IPS DF 4.7 (cell line): Measurements from ENCODE around the gene FLRT2.

Experiments
- DNase-seq: peaks from one replicate; pipeline ENCODE4 v3.0.0-alpha.2; 2013; ENCODE audit warnings: low spot score; ENCODE audit errors: extremely low read depth

FLRT2 gene

DNA sequence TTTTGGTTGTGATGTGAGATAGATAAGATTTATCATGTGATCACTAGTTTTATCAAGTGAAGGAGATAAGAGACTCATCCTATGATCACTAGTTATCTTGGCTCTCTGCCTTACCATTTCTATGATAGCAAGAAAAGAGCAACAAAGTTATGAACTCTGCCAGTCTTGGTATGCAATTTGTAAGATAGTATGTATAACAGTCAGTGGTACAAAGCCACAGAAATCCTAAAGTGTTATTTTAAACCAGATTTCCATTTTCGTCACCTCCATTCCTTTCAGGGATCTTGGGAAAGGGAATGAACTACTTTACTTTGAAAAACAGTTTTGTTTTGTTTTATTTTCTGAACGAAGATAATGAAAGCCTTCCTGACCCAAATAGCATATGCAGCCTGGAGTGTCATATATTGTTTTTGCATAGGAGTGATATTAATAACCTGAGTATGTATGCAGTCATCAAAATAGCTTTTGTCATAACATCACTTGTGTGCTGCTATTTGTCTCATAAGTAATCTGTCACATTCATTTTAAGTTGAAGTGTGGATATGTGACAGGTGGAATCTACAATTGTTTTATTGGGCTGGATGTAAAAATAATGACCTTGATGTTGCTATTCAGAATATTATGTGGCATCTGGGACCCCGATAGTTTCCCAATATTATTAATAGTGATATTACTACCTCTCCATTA, 35.0 kb downstream of the FLRT2 start:
- DNase-seq, result no peak

DNA sequence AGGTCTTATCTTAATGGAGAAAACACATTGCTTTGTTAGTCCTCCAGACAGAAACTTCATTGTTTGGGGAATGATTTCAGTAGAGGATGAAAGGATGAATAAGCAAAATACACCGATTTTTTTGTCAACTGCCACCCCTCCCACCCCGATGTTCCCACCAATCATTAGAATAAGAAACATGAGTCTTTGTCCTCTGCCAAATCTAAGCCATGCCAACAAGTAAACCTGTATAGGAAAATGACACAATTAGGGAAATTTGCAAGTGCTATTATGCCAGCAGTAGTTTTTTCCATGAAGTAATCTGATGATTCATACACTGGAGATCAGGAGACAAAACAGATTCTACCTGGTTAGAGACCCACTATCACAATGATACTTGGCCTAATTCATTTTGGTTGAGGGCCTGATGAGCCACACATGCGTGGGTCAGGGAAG, 35.9 kb downstream of the FLRT2 start:
- no peak for DNase-seq

DNA sequence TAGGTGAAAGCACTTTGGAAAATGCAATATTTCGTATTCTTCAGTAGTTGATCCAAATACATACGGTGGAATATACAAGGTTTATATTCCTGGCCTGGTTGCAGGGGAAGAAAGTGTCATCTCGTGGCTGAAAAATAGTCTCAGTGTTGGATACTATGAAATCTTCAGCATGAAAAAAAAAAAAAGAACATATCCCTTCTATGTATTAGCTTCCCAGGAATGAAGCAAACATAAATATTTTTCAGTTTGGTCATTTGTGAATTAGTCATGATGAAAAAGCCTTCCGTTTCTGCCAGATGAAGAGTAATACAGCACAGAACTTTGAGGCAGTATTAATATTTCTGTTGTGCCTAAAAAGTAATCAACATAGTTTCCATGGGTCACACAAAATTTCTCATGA, 36.7 kb downstream of the FLRT2 start:
- DNase-seq, result no peak

DNA sequence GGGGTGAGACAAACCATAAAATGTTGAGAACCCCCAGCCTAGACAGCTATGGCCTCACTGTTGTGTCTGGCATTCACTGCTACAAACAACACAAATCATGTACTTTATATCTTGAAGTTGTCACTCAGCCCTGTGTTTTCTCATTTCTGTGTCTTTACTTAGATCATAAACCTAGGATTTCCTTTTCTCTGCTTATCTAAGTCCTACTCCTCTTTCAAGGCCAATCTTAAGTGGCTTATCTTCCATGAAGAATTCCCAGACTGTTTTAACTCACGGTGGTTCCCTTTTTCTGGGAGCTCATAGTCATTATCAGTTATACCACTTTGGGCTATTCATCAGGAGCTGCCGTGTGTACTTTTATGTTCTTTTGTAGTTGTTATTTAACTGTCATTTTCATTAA, 42.1 kb downstream of the FLRT2 start:
- DNase-seq, result no peak

DNA sequence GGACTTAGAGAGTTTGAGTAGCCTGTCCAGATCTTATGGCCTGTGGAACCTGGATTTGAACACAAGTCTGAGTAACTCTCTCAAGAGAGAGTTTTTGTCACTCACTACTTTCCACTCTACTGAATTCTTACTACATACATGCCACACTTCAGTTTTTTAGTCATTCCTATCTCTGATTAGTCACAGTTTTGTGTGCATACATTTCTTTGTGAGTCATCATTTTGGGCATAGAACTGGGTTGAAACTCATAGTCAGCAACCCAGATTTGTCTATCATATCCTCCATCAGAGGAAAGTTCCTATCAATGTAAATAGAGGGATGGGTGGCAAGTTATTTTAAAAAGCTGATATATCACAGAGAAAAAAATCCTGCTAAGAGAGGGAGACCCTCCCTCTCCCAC, 42.9 kb downstream of the FLRT2 start:
- no peak for DNase-seq

DNA sequence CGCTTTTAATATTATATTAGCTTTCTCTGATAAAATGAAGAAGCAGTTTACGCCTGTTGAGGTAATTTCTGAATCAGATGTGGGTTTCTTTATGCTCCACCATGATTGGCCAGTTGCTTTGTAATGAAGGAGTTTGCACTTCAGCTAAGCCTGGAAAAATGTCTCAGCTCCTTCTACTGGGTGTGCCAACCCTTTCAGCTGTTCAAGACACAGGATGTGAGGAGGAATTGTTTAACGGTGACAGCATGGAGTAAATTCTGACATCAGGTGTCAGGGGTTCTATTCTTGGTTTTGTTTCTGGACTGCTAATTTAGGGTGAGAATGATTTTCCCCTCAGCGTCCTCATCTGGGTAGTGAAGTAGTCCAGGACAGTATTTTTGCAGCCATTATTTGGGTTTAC, 43.5 kb downstream of the FLRT2 start:
- no peak for DNase-seq

DNA sequence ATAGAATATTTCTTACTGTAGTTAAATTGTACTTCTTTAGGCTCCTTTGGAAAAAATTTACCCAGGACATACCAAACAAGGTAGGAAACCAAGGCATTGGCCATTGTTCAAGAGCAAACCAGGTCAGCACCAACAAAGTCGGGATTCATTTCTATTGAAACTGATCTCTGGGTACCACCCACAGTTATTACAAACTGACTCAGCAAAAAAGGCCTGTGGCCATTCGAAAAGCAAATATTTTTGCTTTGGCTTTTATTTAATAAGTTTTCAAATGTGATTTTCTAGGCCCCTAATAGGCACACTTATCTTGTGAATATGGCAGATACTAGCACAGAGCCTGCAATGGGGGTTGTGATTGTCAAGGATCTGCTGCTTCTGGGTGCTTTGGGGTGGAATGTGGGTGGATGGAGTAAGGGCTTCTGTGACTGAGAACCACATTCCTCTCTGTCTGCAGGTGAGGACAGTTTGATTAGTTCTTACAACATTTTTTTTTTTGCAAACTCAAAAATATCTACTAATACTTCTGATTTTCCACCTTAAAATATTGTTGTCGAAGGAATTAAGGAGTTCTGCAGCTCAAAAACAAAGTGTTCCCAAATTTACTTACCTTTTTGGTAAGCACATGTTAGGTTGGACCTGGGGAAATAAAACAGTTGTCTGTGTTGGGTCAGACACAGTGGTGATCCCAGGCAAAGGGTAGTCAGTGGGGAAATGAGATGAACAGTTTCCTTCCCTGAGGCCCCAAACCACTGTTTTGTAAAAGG, 45.1 kb downstream of the FLRT2 start:
- DNase-seq, result no peak

DNA sequence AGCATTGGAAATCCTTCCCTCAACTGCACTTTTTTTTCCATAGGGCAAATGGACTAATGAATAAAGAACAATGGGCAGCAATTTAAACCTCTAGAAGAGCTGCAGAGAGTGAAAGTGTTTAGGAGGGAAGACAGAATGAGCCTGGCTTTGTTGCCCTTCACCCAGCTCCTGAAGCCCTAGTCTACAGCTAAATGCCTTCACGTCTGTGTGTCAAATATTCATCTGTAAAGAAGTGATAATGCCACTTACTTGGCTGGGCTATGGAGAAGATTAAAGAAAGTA, 45.6 kb downstream of the FLRT2 start:
- no peak for DNase-seq

DNA sequence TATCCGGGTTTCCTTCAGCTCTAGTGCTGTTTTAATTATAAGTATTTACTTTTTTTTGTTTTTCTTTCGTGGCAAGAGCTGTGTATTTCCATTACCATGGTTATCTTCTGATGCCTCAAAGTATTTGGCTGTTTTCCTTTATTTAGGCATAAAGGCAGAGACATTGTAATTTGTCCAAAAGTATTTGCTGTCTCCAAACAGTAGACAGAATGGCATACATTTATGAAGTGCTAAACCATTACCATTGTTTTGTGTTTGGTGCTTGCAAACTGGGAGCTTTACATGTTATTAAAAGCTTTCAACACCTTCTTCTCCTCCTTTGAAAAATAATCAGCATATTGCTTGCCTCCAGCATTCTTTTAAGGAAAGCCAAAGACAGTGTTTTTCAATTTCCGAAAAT, 46.3 kb downstream of the FLRT2 start:
- DNase-seq, result no peak

DNA sequence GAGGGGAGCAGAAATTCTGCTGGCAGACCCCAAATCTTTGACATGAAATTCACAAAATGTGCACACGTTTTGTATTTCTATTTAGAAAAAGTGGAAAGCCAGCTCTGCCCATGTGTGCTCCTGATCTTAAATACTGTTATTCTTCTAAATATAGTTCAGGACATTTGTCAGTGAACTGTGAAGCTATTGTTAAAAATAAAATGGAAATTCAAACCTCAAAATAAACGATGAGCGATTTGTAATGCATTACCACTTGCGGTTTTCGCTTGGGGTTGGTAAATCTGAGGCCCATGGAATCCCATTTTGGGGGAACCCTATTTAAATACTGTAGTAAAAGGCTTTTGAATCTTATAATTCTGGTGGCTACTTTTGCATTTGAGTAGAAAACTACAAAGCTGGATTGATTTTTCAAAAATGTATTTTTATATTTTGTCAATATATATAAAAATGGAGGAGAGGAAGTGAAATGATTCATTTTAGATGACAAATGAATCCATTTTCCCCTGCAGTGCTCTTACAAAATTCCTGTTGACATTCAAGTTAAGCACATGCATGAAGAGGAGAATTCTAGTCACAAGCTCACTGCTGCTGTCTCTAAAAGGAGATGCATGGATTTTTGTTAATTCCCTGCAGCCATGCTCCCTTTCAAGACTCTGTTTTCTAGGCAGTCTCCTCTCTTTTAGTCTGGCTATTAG, 47.1 kb downstream of the FLRT2 start:
- DNase-seq, result no peak

DNA sequence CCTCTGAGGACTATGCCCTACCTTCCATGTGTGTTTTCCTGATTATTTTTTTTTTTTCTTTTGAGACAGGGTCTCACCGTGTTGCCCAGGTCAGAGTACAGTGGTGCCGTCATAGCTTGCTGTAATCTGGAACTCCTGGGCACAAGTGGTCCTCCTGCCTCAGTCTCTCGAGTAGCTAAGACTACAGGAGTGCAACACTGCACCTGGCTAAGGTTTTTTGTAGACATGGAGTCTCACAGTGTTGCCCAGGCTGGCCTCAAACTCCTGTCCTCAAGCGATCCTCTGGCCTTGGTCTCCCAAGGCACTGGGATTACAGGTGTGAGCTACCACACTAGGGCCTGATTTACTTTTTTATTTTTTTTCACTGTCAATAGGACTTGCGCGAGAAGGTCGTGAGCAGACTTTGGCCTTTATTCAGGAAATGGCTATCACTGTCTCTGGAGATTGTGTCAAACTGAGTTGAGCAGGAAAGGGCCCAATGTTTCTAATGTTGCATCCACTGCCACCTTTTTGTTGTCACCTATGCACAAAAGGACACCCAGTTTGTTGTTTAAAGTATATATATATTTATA, 47.7 kb downstream of the FLRT2 start:
- no peak for DNase-seq

DNA sequence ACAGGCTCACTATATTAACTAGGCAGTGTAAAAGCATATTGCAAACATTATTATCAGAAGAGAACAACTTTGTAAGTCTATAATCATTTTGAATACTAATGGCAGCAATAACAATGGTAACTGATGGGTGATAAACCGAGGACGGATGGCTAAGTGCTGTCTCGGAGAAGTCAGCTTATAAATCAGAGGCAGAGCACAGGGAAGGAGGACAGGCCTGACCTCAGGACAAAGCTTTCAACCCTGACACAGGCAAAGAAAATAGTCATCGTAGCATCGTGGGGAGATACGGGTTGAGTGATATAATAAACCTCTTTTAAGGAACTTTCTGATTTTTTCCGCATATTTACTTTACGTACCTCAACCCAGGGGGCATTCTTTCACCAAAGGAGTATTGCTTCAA, 48.4 kb downstream of the FLRT2 start:
- no peak for DNase-seq

DNA sequence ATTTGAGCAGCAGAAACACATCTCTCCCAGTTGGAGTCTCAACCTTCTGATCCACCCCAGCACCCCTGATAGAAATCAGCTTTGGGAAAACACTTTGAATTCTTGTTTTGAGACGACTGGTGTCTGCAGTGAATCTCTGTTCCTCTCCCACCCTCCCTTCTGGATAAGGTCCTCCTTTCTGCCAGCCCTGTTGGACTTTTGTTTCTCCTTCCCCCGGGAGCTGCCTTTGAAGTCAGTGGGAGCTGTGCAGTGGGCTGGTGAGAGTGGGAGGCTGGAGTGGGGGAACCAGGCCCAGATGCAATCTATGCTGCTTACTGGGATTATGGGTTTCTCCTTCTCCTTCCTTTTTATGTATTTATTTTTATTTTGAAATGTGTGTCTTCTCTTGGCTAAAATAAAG, 49.0 kb downstream of the FLRT2 start:
- no peak for DNase-seq

DNA sequence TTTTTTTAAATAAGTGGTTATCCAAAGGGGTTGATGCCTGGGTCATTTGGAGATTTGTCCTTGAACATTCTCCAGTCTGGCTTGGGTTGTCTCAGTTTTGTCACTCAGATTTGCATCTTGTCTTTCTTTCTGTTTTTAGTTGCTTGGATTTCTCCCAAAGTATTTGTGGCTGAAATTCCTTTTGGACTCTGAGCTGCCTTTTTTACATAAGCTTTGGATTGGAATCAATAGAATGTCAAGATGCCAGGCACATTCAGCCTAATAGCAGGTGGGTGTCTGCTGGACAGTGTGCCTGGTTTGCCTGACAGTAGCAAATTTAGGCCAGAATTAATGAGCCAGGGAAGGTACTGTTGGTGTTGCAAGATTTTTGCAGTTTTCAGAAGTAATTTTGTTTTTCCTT, 50.0 kb downstream of the FLRT2 start:
- no peak for DNase-seq

DNA sequence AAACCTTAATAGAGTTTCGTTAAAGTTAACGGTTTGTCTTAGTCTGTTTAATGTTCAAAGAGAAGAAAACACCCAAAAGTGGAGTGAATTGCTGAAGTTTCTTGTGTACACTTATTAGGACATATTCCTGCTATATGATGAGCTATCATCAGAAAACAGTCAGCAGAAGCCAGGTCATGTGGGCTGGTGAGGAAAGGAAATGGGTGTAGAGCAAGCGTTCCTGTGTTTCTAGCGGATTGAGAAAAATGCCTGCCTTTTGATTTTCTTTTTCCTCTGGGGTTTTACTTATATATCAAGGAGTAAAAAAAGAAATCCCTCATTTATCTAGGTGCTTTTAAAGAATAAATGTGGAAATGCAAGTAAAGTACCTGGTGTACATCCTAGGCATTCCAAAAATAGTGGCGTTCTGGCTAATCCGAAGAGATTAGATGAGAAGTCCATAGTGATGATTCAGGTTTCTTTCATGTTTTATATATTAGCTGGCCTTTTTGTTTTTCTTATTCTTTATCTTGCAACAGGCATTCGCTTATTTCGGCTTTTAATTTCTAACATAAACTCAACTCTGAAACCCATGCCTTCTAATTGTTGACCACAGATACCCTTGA, 50.7 kb downstream of the FLRT2 start:
- DNase-seq, result no peak

DNA sequence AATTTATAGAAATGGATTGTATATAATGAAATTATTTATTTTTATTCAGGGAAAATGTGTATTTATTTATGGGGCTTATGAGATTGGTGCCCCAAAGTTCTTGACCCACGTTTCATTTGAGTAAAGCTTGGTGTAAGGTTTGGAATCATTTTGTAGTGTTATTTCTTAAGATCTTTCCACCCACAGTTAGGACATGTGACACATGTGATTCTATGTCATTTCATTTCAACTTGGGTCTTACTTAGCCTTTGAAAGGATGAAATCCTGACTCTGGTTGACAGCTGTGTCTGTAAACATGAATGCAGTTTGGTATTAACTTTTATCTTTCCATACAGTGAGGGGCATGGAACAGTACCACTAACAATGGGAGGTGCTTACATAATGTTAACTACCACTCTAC, 51.7 kb downstream of the FLRT2 start:
- DNase-seq, result no peak

DNA sequence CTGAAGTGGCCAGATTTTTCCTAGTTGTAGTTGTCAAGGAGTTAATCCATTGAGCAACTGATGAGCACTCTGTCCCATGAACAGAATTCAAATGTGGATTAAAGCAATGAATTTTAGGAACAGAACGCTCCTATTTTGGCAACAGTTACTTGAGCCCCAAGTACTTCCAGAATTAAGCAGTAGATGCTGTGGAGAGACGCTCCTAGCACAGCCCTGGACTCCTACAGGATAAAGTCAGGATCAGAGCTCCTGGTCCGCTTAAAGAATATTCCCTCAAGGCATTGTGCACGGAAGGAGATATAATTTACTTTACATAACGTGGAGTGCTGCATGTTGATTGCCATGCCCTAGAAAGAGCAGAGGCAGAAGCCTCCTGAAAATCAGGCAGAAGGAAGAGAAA, 53.4 kb downstream of the FLRT2 start:
- DNase-seq, result no peak

DNA sequence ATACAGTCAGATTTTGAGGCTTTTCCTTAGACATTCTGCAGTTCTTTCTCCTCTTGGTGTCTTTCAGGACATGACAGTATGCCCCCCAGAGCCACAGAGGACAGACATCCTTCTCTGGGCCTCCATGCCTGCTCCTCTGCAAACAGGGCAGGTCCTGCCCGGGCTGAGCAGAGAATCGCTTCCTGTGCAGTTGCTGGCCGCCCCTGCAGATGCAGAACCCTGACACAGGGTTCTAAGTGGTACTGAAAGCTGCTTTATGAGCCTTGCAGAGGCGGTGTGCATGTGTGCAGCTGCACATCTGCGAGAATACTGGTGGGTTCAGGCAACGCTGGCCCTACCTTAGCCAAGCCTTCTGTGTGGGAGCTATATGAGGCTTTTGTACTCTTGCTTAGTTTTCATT, 54.5 kb downstream of the FLRT2 start:
- no peak for DNase-seq

DNA sequence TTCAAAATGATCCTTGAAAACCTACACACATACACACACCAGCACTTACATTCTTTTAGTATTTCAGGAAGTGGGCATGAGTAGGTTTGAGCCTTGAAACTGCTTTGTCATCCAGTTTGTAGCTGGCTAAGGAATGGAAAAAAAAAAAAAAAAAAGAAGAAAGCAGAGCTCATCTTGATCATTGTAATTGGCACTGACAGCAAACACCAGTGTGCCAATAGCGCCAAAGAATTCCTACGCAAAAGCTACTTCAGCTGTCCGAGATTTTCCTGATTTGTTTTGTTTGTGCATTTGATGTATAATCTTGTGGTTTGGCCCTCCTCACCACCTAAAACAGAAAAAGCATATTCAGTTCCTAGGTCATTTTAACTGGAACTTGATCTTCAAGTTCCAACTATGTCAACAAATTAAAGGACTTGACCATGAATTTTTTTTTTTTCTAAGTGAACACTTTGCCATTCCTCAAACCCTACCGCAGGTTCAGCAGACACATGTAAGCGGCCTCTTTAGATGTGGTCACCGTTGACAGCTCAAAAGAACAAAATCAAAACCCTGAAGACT, 57.3 kb downstream of the FLRT2 start:
- DNase-seq, result no peak

DNA sequence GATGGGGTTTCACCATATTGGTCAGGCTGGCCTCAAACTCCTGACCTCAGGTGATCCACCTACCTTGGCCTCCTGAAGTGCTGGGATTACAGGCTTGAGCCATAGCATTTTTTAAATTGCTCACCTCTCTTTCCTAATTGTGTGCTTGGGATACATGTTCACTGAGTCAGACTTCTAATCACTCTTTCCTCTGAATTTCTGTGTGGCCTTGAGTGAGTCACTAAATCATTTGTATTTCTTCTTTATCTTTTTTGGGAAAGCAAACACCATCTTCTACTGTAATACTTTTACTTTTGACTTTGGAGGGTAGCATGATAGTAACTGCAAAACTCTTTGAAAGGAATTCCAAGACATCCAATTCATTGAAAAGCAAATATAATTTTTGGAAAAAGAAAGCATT, 60.8 kb downstream of the FLRT2 start:
- DNase-seq, result no peak

DNA sequence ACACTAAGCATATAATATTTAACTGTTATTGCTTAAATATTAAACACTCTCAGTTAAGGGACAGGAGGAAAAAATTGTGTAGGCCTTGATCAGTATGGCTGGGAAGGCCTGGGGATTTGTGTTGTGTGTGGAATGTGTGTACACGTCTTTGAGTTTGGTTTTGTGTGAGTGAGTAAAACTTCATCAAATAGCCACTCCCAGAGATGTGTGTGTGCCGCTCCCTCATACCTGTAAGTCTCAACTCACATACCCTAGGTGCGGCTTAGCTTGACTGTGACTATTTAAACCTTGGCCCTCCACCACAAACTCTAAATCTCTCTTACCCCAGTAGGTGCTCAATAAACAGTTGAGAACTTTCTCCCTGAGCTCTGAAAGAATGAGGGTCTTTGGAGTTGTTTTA, 64.3 kb downstream of the FLRT2 start:
- no peak for DNase-seq

DNA sequence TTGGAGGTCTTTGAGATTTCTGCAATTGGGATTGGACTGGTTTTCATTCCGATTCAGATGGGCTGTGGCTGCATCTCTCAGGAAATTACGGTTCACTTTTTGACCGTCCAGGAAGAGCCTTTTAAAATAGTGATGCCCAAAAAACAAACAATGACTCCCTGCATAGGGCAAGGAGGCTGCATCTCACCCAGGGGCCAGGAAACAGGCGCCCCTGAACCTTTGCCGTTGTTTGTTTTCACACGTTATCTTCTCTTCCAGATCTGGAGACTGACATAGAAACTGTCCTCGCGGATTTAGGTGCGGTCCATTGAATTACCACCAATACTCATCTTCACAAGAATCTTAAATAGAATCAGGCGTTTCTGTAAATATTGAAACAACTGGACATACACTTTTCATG, 66.0 kb downstream of the FLRT2 start:
- no peak for DNase-seq
